Colonic mucosa (tissue), 4 donors: ENCODE measurements around the gene PANX2. TPM values are rescaled to one million over a fixed set of nuclear protein-coding genes. Genes with fewer than 3 reads are reported as not detected.

Experiments
- DNase-seq: peaks from one replicate; pipeline ENCODE4 v3.0.0-alpha.2; 2020
- H3K27ac ChIP-seq: fragments of 200-600 bp; one replicate; pipeline ENCODE4 v1.8.0; 2021
- H3K27me3 ChIP-seq: fragments of 200-600 bp; one replicate; pipeline ENCODE4 v1.8.0; 2021
- H3K36me3 ChIP-seq: fragments of 200-600 bp; one replicate; pipeline ENCODE4 v1.8.0; 2021
- H3K4me1 ChIP-seq: fragments of 200-600 bp; one replicate; pipeline ENCODE4 v1.8.0; 2021; ENCODE audit warnings: mild to moderate bottlenecking
- H3K4me3 ChIP-seq: fragments of 200-600 bp; one replicate; pipeline ENCODE4 v1.8.0; 2021
- H3K9ac ChIP-seq, 2 donors: one replicate each; pipeline ENCODE4 v1.7.0; 2013; ENCODE audit warnings: control low read depth in 2 of 2, low read depth in 2 of 2, low read length in 2 of 2
- H3K9me3 ChIP-seq: fragments of 200-600 bp; one replicate; pipeline ENCODE4 v1.8.0; 2021
- CTCF ChIP-seq: fragments of 200-600 bp; IDR thresholded peaks from one replicate; pipeline ENCODE4 v1.8.0; 2022; ENCODE audit warnings: antibody characterized with exemption, mild to moderate bottlenecking
- intact Hi-C: fragments of 100-400 bp; cut with DNase I; formaldehyde crosslinking; loops from one replicate; pipeline ENCODE4 v1.14.1; 2022
- total RNA-seq, 2 donors: library from RNA; stranded (reverse); fragmentation: NEBNext Ultra II Directional in 1 of 2; extraction: Animal tissue kit (Norgen Biotek cat#: 25700) in 1 of 2; gene quantifications; one replicate each; pipeline ENCODE4 v1.2.1, GENCODE V29; 2021
- donor health status: healthy.
- donor health status: DM: no; HTN: no; CAD: no.
- donor health status: DM: no; HTN: no; CAD: no.

The PANX2 gene
- total RNA-seq, 2 donors from 2014 or later: not detected

- Histone ChIP-seq H3K9me3 (no peaks in the 10 kb centered on the region), H3K9ac (no peak overlapping the region), H3K4me1 (no peaks in the 10 kb centered on the region), H3K27me3 (no peaks in the 10 kb centered on the region), H3K36me3 (peaks cover 5% of the 10 kb centered on the region), H3K4me3 (no peak overlapping the region), H3K27ac (no peak overlapping the region)
- no peak for TF ChIP-seq CTCF
- no peak for DNase-seq
- intact Hi-C loops: loop anchor here (2.0 kb wide), 1 partner anchor 58 kb away; no protein-coding TSS in a partner anchor
Observed at GRCh38 chr22:50208430-50208938, 38.0 kb downstream of the PANX2 start.

- TF ChIP-seq CTCF: no peak
- H3K4me1 ChIP-seq: no peaks in the 10 kb centered on the region
- no peak overlapping the region for H3K4me3 ChIP-seq
- DNase-seq: no peak
- intact Hi-C loops: loop anchor here (2.0 kb wide), 1 partner anchor 58 kb away; no protein-coding TSS in a partner anchor
- H3K9me3 ChIP-seq: no peaks in the 10 kb centered on the region
- no peak overlapping the region for H3K9ac ChIP-seq
- H3K27me3 ChIP-seq: no peaks in the 10 kb centered on the region
- peaks cover 5% of the 10 kb centered on the region for H3K36me3 ChIP-seq
- H3K27ac ChIP-seq: no peak overlapping the region
Observed at GRCh38 chr22:50208939-50209892, 38.7 kb downstream of the PANX2 start.

DNA sequence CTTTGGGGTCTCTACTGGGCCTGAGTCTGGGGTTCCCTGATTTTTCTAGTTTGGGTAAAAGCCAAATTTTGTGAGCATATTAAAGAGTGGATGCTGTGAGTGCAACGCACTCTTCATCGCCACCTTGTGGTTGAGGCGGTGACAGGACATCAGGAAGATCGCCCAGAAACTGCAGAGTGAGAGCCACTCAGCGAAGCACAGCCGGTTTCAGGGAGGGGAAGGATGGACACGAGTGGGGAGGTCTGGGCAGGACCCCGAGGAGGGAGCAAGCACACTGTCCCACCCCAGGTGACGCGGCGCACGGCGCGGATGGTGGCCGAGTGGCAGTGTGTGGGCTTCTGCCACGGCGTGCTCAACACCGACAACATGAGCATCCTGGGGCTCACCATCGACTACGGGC lies 39.4 kb downstream of the PANX2 start:
- H3K4me1 ChIP-seq: no peaks in the 10 kb centered on the region
- no peaks in the 10 kb centered on the region for H3K27me3 ChIP-seq
- TF ChIP-seq CTCF: peak; percentile 73
- H3K9me3 ChIP-seq: no peaks in the 10 kb centered on the region
- intact Hi-C loops: loop anchor here (2.0 kb wide), 1 partner anchor 59 kb away; no protein-coding TSS in a partner anchor
- H3K9ac ChIP-seq: no peak overlapping the region
- H3K4me3 ChIP-seq: no peak overlapping the region
- H3K36me3 ChIP-seq: peaks cover 5% of the 10 kb centered on the region
- peak; percentile 70 for DNase-seq
- H3K27ac ChIP-seq: no peak overlapping the region

DNA sequence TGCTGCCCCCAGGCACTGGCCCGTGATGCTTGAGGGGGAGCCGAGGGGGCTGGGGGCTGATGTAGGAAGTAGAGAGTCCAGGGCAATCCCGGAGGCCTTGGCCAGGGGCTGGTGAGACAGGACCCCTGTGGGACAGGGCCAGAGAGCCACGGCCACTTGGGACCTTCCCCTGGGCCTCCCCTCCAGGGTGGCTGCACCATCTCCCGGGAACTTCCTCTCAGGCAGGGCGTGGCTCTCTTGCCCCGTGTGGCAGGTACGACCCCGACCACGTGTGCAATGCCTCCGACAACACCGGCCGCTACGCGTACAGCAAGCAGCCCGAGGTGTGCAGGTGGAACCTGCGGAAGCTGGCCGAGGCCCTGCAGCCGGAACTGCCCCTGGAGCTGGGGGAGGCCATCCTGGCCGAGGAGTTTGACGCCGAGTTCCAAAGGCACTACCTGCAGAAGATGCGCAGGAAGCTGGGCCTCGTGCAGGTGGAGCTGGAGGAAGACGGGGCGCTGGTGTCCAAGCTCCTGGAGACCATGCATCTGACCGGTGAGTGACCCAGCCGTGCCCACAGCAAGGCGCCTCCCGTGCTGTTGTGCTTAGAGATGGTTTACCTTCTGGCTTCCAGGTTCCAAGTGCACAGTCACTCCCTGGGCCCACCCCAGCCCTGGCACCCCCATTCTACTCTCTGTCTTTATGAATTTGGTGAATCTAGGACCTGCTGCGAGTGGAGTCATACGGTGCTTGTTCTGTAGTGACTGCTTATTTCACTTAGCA lies 40.0 kb downstream of the PANX2 start:
- Histone ChIP-seq H3K4me3 (no peak overlapping the region), H3K4me1 (no peaks in the 10 kb centered on the region), H3K36me3 (peaks cover 5% of the 10 kb centered on the region), H3K9ac (no peak overlapping the region), H3K27me3 (no peaks in the 10 kb centered on the region), H3K9me3 (no peaks in the 10 kb centered on the region), H3K27ac (no peak overlapping the region)
- intact Hi-C loops: no loop called here
- no peak for TF ChIP-seq CTCF
- no peak for DNase-seq

GRCh38 chr22:50211147-50211546 lies 40.6 kb downstream of the PANX2 start:
- no peak for DNase-seq
- intact Hi-C loops: no loop called here
- Histone ChIP-seq H3K36me3 (peaks cover 5% of the 10 kb centered on the region), H3K4me3 (no peak overlapping the region), H3K27me3 (no peaks in the 10 kb centered on the region), H3K27ac (no peak overlapping the region), H3K9ac (no peak overlapping the region), H3K4me1 (no peaks in the 10 kb centered on the region), H3K9me3 (no peaks in the 10 kb centered on the region)
- TF ChIP-seq CTCF: no peak
